OCI-LY3 (cell line): ENCODE data around the gene RIN3.

Experiments used
- CTCF ChIP-seq: fragments of 200-600, 300-600 bp; sonication (generic); IDR thresholded peaks from 2 replicates; pipeline ENCODE4 v1.5.1; 2014; ENCODE audit warnings: antibody characterized with exemption, low read length, low read depth
- EZH2phosphoT487 ChIP-seq: fragments of 200-600 bp; shearing (Covaris generic); IDR thresholded peaks from 2 replicates; pipeline ENCODE4 v1.6.1; 2018; ENCODE audit warnings: antibody characterized with exemption, mixed run types, low read depth

- TF ChIP-seq CTCF (no peak), EZH2phosphoT487 (no peak)
These were observed 124.3 kb downstream of the RIN3 start for GRCh38 chr14:92637864-92638263.
